ENCODE data around the gene SMYD3.

SMYD3 gene

DNA sequence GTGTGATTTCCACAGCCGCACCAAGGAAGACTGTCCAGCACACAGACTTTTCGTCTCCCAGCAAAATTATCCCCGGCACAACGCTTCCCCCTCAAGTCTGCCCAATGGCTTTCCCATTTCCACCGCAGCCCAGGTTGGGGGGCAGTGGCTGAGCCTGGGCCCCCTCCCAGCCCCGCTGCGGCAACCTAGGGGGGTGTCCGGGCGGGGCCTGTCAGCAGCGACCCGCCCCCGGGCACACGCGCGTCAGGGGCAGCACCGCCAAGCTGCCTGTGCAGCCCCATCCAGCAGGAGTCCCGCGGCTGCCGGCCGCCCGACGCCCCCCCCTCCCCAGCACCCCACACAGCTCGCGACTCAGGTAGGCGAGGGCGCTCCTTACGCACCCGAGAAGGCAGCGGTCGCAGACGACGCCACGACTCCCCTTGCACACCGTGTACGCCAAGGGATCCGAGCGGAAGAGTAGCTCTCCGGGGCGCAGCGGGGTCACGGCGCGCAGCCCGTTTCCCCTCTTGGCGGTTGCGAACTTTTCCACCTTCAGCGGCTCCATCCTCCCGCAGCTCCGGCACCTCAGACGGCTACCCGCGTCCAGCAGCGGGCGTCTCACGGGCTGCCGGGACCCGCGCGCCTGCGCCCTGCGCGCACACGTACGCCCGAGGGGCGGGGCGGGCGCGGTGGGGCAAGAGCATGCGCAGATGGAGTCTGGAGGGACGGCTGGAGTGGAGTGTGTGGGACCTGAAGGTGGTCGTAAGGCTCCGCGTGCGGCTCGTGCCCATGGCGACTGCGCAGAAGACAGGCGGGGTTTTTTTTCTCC is at the start of gene SMYD3:
Gene SMYD3, minus strand, starts transcription at position 606 of the 808 bp plus-strand sequence.
- DNase-seq: peak; percentile 4 to 18

DNA sequence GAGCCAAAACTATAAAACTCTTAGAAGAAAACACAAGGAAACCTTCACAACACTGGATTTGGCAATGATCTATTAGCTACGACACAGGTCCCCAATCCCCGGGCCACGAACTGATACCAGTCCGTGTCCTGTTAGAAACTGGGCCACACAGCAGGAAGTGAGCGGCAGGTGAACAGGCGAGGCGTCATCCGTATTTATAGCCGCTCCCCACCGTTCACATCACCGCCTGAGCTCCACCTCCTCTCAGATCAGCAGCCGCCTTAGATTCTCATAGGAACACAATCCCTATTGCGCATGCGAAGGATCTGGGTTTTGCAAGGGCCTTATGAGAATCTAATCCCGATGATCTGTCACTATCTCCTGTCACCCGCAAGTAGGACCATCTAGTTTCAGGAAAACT is 47.1 kb upstream of the SMYD3 start:
- DNase-seq: no peak

DNA sequence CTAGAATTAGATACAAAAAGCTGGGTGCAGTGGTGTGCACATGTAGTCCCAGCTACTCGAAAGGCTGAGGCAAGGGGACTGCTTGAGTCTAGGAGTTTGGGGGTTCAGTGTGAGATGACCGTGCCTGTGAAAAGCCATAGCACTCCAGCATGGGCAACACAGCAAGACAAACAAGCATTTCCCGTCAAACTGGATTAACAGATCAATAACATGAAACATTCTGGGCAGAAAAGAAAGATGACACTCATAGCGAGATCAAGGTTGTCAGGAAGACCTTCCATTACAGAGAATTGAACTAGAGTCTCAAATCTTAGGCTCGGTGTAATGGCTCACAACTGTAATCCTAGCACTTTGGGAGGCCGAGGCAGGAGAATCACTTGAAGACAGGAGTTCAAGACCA is 45.0 kb upstream of the SMYD3 start:
- no peak for DNase-seq

DNA sequence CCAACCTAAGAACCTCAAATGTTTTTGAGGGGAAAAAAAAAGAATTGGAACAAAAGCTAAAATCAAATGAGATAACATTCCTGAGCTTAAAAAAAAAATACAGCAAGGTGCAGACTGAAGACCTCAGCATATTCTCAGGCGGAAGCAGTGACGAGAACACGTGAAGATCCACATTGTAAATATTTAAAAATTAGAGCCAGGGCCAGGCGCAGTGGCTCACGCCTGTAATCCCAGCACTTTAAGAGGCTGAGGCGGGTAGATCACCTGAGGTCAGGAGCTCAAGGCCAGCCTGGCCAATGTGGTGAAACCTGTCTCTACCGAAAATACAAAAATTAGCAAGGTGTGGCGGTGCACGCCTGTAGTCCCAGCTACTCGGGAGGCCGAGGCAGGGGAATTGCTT is 43.3 kb upstream of the SMYD3 start:
- DNase-seq: no peak

DNA sequence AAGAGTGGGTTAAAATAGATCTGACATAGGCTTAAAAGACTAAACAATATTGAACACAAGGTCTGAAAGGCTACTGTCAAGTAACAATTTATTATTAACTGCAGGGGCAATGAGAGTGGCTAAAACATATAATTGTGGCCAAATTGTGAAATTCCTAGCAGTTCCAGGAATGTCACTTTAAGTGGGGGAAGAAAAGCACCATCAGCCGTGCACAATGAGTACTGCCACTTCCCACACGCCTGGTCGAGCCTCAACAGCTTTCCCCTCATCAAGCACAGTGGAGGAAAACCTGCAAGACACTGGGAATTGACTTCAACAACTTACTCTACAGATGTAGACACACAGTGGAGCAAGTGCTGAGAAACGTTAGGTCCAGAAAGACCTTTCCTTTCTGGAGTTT is 42.6 kb upstream of the SMYD3 start:
- no peak for DNase-seq

DNA sequence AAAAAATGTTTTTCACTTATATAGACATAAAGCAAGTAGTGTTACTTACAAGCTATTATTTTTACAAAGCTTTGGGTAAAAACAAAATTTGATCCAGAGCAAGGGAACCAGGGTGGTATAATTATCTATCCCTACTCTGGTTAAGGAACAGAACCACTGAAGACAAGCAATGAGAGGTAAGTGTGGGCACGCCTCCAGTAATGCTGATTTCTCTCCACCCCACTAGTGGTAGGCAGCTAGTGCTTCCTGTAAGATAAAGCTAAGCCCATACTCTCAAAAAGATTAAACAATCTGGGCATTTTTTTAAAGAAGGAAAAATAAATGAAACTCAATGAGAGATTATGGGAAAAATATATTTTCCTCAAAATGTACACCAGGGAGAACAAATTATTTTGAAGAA is 36.9 kb upstream of the SMYD3 start:
- DNase-seq: no peak

DNA sequence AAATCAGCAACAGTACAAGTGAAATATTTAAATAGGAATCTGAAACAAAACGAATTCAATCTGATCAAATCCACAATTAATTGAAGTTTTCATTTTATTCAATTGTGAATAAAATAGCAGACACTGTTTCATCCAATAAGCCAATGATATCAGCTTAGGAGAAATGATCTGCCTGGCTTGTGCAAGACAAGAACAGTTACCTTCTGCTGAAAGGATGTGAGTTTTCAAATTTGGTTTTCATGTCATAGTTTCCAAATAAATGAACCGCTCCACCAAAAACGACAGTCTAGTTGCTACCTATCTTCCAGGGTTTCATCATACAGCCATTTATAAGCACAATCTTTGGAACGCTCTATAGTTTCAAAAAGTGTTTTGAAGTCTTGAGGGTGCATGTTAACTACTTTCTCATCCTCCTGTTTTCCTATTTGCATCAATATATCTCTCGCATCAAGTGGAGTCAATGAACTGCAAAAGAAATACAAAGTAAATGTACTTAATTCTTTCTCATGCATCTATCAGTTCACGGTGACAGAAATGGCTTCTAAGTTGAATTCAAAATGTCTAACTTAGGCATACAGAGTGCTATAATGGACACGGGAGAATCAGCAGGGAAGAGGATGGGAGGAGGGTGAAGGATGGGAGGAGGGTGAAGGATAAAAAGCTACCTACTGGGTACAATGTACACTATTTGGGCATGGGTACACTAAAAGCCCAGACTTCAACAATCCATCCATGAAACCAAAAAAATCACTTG is 33.8 kb upstream of the SMYD3 start:
- no peak for DNase-seq

DNA sequence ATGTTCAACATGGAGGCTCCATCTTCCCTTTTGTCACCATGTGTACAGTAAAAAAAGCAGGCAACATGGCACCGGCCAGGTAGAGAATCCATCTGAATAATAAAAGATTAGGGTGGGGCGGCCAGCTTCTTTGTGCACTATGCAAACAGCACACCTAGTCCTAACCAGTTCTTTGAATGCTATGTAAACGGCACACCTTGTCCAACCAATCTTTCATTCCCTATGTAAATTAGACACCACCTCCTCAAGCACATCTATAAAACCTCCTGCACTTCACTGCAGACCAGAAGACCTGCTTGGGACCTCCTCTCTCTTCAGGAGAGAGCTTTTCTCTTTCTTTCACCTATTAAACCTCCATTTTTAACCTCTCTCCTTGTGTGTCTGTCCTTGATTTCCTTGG is 30.8 kb upstream of the SMYD3 start:
- no peak for DNase-seq

DNA sequence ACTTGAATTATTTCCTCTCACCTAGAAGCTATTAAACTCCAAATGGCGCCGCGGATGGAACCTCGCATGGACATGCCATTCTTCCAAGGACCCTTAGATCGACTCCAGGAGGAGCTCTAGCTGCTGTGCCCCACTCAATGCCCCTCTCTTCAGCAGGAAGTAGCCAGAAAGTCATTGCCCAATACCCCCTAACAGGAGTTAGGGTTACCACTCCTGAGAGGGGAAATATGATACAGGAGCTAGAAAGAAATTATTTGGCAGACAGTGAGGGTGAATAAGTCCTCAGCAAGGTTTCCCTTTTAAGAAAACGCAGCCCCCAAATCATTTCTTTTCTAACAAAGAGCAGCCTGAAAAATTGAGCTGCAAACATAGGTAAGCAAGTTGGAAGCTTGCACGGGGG is 30.4 kb upstream of the SMYD3 start:
- no peak for DNase-seq

DNA sequence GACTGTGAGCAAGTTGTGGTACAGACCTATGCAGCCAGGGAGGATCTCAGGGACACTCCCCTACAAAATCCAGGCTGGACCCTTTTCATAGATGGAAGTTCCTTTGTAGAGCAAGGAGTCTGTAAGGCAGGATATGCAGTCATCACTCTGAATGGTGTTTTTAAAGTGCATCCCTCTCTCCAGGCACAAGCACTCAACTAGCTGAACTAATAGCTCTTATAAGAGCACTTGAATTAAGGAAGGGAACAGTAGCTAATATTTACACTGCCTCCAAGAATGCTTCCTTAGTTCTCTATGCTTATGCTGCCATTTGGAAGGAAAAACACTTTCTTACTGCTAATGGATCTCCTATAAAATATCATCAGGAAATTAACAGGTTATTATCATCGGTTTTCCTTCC is 27.0 kb upstream of the SMYD3 start:
- no peak for DNase-seq

DNA sequence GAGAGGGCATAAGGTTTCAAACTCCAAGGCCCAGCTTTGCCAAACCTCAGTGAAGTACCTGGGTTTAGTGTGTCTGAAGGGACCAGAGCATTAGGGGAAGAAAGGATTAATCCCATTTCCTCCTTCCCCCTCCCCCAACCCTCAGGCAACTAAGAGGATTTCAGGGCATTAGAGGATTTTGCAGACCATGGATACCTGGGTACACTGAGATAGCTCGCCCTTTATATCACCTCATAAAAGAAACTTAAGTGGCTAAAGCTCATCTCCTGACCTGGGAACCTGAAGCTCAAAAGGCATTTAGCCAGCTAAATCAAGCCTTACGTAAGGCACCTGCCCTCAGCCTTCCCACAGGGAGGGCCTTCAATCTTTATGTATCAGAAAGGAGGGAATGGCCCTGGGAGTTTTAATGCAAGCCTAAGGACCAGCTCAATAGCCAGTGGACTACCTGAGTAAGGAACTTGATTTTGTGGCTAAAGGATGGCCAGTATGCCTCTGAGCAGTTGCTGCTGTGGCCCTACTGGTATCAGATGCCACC is 26.4 kb upstream of the SMYD3 start:
- DNase-seq: no peak

DNA sequence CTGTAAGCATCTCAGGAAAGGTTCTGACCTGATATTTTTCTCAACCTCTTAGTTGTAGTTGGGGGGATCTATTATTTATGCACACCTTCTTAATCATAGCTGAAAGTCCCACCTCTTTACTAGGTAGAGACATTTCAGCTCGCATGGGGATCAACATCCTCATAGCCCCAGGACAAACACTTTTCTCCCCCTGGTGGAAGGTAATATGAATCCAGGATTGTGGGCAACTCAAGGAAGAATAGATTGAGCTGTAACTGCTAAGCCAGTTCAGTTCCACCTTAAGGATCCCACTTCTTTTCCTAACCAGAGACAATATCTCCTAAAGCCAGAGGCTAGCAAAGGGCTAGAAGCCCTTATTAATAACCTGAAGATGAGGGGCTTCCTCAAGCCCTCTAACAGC is 25.4 kb upstream of the SMYD3 start:
- no peak for DNase-seq

DNA sequence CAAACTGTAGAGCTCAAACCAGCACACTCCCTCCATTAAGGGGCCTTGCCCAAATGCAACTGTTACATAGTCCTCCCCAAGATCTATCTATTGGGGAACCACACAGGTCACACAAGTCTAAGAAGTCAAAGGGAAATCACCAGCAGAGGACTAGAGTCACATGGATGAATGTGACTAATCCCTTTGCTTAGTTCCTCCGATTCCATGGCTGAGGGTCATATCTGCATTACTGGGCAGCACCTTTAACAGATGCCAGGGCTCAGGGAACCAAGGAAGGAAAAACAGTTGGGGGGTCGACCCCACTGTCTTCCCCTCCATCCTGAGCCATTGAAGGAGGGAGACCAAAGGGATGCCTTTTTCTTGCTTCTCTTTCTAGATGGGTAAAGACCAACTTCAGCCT is 23.4 kb upstream of the SMYD3 start:
- no peak for DNase-seq

DNA sequence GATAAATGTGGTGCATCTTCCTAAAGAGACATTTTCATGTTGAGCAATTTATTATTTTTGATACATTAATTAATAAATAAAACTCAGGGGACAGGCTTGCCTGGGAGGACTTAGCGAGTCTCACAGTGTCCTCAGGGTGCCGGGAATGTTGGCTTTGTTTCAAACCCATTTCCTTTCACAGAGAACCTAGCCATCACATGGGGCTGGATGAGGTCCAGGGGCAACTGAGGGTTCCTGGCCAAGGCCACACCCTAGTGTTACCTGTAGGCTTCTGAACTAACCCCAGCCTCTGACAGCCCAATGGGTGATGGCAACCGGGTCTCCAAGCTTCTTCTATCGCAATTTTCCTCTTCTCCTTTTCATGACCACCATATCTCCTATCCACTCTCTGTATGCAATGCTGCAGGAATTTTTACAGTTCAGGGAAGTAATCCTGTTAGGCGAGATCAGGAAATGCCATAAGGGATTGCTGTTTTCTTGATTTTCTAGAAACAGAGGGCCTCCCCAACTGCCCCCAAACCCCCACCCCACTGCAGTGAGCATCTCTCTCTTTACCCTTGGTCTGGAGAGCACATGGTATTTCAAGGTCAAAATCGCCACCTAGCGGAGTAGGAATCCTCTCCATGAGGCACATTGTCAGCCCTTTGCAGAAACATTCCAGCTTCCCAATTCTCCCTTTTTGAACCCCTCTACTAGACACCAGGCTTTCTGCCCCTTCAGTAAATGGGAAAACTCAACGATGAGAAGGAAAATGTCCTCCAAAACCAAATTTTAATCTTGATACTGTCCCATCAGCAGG is 22.1 kb upstream of the SMYD3 start:
- no peak for DNase-seq

DNA sequence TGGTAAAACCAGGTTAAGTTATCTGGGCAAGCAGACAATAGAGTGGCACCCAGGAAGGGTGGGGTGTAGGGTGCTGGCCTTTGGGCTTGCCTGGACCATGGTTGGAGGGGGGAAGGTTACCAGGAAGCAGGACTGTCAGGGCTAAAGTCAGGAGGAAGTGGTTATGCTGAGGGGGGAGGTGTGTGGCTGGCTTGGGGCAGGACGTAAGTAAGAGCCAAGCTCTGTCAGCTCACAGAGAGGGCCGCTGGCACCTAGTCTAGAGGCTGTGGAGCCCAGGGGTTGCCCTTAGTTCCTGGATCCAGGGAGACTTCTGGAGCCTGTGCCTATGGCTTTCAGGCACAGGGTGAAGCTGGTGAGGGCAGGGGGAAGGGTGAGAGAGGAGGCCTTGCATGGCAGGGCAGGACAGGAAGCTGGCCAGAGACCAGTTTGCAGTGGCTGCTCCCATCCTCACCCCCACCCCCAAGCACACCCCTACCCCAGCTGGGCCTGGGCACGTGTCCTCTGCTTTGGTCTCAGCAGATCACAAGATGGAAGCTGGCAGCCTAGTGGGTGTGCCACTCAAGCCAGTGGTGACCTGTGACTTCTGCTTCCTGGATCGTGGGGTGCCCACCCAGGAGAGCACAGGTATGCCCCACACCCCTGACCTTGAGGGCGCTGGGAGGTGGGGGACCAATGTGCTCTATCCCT is 20.5 kb upstream of the SMYD3 start:
- DNase-seq: no peak

DNA sequence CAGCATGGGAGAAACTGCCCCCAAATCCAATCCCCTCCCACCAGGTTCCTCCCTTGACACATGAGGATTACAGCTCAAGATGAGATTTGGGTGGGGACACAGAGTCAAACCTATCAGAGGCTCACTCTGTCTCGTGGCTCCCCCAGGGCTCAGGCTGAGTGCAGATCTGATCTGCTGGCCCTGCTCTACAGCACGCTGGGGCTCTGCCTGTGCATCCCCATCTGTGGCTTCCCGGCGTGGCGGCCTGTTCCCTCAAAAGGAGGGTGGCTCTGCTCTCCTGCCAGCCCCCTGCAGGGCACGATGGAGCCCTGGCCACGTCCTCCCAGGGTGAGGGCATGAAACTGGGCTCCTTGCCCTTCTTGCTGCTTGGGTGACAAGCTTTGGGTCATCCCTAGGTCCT is 19.8 kb upstream of the SMYD3 start:
- no peak for DNase-seq

DNA sequence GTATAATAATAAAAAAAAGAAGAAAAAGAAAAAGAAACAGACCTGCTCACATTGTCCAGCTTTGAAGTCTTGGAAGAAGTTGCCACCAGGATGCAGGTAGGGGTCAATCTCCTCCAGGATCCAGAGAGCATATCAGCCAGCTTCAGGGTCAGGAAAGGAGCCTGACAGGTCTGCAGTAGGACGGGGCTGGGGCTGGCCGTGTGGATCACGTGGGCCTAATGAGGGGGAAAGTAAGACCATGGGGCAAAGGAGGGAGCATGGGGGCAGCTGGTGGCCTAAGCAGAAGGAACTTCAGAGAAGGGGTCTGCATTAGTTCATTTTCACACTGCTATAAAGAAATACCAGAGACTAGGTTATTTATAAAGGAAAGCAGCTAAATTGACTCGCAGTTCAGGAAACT is 19.3 kb upstream of the SMYD3 start:
- DNase-seq: no peak

DNA sequence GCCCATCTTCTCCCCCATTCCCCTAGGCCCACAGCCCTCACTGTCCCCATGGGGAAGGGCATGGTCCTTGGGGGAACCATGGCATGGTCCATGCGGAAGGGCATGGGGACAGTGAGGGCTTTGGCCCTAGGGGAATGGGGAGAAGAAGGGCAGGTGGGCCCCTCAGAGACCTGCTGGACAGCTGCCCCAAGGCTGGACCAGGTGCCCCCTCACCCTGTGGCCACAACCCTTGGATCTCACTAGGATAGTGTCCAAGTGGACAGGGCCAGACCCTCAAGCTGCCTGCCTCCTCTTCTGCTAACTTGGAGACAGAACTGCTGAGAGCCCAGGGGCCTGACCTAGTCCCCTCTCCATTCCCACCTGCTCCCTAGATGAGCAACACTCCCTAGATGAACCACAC is 12.4 kb upstream of the SMYD3 start:
- DNase-seq: no peak

DNA sequence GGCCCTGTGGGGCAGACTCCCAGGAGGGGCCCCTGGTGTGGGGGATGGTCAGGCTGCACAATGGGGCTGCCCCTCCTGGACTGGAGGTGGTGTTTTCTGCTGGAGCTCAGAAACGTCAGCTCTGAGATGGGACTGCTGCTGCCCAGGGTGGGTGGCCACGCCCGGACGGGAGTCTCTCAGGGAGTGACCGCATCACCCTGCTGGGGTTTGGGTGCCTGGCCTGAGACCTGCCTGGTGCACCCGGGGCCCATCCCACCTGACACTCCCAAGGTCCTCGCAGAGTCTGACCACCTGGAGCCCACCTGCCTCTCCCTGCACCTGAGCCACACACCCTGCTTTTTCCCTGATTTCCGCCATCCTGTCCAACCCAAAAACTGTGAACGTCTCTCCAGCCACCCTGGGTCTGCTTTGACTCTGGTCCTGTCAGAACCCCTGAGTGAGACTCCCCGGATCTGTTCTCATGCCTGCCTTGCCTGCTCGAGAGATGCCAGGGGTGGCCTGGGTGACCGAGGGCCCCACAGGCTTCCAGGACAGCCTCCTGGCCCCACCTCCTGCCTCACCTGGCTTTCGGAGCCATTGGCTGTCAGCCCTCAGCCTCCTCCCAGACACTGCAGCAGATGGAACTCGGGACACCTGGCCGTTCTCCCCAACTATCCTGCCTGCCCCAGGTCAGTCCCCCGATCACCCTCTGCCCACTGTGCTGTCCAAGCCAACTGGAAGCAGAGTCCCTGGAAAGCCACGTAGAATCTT is 11.6 kb upstream of the SMYD3 start:
- no peak for DNase-seq

DNA sequence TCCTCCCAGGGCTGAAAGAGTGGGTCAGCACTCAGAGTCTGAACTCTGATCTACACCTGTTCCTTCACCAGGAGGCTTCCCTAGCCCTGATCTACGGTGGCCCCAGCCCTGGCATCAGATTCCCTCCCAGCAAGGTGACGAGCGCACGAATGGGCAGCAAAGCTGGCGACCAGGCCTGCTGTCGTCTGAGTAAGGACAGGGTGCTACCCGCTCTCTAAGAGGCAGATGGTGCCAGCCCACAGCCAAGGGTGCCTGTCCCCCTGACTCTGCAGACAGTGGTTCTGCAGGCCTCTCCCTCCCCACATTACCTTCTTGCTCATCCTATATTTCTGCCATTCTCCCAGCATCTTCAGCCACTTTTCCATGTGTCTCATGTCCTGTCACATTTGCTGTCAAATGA is 10.3 kb upstream of the SMYD3 start:
- DNase-seq: no peak

DNA sequence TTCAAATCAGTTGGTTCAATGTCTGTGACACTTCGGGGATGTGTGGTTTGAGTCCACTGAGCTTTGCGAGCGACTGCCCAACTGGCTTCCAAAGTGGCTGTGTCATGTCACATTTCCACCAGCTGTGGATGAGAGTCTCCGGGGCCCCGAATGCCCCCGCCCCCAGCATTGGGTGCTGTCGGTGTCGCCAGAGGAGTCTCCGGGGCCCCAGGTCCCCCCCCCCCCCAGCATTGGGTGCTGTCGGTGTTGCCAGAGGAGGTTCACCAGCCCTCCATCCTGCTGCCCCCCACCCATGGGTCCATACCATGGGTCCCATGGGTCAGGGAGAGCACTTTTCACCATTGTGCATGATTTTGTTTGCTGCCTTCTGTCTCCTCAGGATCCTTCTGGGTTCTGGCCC is 9.0 kb upstream of the SMYD3 start:
- no peak for DNase-seq

DNA sequence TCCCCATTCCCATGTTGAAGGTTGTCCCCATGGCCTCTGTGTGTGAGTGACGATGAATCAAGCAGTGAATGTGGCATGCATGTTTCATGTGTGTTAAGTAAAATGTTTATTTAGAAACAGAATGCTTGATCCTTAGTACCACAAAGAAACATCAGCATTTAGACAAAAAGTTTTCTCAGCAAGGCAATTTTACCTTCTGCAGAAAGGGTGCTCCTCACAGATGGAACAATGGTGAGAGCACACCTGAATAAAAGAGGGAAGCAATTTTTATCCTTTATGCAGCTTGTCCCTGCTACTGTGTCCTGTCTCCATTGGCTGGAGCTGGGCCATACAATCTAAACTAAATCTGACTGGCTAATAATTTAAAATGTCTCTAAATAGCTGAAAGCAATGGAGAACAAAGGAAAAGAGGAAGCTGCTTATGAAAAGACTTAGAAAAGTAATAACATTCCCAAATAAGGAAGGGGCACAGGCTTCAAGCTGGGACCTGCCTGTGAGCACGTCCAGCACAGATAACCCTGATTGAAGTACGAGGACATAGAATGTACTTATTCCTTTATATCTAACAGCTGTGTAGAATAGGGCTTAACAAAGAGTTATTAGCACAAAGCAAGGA is 8.4 kb upstream of the SMYD3 start:
- no peak for DNase-seq

Measured in NCI-H187 (cell line).